ENCODE results near the gene GAD1.

GAD1 gene

DNA sequence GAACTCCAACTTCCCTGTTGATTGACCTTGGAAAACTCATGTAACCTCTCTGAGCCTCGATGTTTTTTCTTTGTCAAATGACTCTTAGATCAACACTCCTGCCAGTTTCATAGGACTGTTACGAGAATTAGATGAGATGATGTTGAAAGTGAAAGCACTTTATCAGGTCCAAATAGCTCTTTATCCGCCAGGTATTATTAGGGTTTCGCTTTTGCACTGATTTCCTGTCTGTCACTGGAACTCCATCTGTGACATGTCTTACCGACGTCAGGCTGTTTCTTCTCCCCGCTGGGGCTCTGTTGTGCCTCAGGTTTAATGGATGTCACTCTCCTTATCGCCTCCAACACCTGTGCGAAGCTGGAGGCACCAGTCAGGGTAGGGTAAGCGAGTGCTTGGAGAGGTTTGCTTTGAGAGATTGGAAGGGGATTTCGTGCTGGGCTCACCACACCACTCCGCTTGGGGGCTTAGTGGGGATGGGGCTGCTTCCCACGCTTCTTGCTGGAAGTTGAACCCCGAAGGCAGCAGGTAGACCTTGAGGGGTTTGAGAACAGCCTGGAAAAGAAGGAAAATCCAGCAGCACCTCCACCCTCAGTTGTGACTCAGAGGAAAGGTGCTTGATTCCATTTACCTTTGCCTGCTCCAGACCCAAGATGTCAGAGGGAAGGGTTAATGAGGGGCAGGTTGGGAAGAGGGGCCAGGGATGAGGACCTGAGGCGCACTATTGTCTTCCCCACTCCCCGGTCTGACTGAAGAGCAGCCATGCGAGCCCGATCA lies 4.3 kb downstream of the GAD1 start:
- TF ChIP-seq, protein P1, sequence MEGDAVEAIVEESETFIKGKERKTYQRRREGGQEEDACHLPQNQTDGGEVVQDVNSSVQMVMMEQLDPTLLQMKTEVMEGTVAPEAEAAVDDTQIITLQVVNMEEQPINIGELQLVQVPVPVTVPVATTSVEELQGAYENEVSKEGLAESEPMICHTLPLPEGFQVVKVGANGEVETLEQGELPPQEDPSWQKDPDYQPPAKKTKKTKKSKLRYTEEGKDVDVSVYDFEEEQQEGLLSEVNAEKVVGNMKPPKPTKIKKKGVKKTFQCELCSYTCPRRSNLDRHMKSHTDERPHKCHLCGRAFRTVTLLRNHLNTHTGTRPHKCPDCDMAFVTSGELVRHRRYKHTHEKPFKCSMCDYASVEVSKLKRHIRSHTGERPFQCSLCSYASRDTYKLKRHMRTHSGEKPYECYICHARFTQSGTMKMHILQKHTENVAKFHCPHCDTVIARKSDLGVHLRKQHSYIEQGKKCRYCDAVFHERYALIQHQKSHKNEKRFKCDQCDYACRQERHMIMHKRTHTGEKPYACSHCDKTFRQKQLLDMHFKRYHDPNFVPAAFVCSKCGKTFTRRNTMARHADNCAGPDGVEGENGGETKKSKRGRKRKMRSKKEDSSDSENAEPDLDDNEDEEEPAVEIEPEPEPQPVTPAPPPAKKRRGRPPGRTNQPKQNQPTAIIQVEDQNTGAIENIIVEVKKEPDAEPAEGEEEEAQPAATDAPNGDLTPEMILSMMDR (IDR thresholded peaks at IDR 0.05), result no peak
- H3K79me2 ChIP-seq, result peaks cover 6% of the 10 kb centered on the region
- no peaks in the 10 kb centered on the region for H3K27me3 ChIP-seq (ENCODE audit: control insufficient read depth, insufficient read depth, low read length)
- H3K9me3 ChIP-seq (ENCODE audit: control insufficient read depth, low read length), result no peaks in the 10 kb centered on the region
- H2AFZ ChIP-seq, result no peak overlapping the region
- H3K36me3 ChIP-seq (ENCODE audit: control insufficient read depth, insufficient read depth, low read length), result no peaks in the 10 kb centered on the region
- no peak overlapping the region for H3K27ac ChIP-seq
- peak overlapping the region; percentile 91 for H3K4me3 ChIP-seq (ENCODE audit: low read depth, low read length)
- H3K4me2 ChIP-seq (ENCODE audit: low read length), result peak overlapping the region; percentile 81
- H3K9ac ChIP-seq, result no peak overlapping the region
- H3K4me1 ChIP-seq, result peaks cover 5% of the 10 kb centered on the region

DNA sequence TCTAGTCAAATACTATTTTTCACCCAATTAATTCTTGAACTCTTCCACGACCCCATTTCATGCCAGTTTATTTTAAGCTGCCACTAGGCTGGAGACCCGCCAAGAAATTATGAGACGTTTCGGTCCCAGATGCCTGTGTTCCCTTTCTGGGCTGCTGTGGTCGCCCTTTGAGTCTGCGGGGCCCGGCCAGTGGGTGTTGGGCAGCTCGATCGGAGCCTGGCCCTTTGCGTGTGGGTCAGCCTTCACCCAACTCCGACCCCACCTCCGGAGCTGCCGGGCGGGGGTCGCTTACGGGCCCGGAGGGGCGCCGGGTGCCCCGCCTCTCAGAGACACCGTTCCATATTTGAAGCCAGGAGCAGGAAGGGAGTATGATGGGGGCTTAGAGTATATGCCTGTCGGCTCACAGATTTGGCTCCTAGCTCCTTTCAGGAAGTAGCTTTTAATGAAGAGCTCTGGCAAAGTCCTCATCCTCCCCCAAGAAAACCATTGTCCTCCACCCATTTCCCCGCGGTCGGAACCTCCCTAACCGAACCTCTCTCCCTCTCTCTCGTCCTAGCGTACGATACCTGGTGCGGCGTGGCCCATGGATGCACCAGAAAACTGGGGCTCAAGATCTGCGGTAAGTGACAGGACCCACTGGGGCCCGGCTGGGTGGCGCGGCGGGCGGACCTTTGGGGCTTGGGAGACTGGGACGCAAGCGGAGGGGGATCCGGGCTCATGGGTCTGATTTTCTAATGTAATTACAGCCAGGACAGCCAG lies 5.0 kb downstream of the GAD1 start:
- peak overlapping the region; percentile 91 for H3K4me3 ChIP-seq (ENCODE audit: low read depth, low read length)
- H3K27me3 ChIP-seq (ENCODE audit: control insufficient read depth, insufficient read depth, low read length), result no peaks in the 10 kb centered on the region
- no peak overlapping the region for H3K9ac ChIP-seq
- H2AFZ ChIP-seq, result no peak overlapping the region
- H3K4me2 ChIP-seq (ENCODE audit: low read length), result peak overlapping the region; percentile 81
- TF ChIP-seq, protein P1 (IDR thresholded peaks at IDR 0.05), result no peak
- peaks cover 5% of the 10 kb centered on the region for H3K4me1 ChIP-seq
- no peak overlapping the region for H3K27ac ChIP-seq
- peaks cover 6% of the 10 kb centered on the region for H3K79me2 ChIP-seq
- H3K36me3 ChIP-seq (ENCODE audit: control insufficient read depth, insufficient read depth, low read length), result no peaks in the 10 kb centered on the region
- no peaks in the 10 kb centered on the region for H3K9me3 ChIP-seq (ENCODE audit: control insufficient read depth, low read length)

DNA sequence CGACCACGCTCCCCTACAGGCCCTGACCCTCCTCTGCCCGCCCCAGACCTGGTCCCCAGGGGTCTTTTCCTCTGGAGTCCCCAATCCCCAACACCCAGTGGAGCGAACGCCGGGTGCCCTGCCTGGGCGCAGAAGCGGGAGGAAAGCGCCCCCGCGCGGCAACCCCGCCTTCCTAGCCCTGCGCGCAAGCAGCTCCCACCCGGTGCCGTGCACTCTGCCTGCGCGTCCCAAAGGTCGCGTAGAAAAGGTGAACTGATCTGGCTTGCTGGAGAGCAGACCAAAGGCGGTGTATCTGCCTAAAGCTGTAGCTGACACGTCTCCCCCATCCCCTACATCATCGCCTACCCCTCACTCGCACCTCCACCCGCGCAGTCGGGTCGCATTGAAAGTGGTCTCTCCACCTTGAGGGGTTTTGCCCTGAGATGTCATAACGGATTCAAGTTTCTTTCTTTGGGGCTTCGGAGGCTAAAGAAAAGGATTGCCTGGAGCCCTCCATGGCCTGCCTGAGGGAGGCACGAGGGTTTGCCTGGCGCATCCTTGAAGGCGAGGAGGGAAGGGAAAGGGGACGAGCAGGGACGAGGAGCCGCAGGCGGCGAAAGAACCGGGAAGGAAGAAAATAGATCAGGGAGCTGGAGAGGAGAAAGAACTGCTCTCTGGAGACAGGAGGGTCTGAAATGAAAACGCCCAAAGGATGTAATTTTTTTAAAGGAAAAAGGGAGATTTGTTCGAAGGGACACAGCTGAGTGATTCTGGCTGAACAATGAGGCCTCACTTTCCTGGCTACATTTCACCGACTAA lies 5.8 kb downstream of the GAD1 start:
- H3K4me3 ChIP-seq (ENCODE audit: low read depth, low read length), result peak overlapping the region; percentile 91
- TF ChIP-seq, protein P1 (IDR thresholded peaks at IDR 0.05), result no peak
- H3K27me3 ChIP-seq (ENCODE audit: control insufficient read depth, insufficient read depth, low read length), result no peaks in the 10 kb centered on the region
- peak overlapping the region; percentile 81 for H3K4me2 ChIP-seq (ENCODE audit: low read length)
- no peak overlapping the region for H2AFZ ChIP-seq
- H3K27ac ChIP-seq, result no peak overlapping the region
- H3K9ac ChIP-seq, result no peak overlapping the region
- peaks cover 6% of the 10 kb centered on the region for H3K79me2 ChIP-seq
- H3K4me1 ChIP-seq, result peaks cover 5% of the 10 kb centered on the region
- no peaks in the 10 kb centered on the region for H3K9me3 ChIP-seq (ENCODE audit: control insufficient read depth, low read length)
- no peaks in the 10 kb centered on the region for H3K36me3 ChIP-seq (ENCODE audit: control insufficient read depth, insufficient read depth, low read length)

DNA sequence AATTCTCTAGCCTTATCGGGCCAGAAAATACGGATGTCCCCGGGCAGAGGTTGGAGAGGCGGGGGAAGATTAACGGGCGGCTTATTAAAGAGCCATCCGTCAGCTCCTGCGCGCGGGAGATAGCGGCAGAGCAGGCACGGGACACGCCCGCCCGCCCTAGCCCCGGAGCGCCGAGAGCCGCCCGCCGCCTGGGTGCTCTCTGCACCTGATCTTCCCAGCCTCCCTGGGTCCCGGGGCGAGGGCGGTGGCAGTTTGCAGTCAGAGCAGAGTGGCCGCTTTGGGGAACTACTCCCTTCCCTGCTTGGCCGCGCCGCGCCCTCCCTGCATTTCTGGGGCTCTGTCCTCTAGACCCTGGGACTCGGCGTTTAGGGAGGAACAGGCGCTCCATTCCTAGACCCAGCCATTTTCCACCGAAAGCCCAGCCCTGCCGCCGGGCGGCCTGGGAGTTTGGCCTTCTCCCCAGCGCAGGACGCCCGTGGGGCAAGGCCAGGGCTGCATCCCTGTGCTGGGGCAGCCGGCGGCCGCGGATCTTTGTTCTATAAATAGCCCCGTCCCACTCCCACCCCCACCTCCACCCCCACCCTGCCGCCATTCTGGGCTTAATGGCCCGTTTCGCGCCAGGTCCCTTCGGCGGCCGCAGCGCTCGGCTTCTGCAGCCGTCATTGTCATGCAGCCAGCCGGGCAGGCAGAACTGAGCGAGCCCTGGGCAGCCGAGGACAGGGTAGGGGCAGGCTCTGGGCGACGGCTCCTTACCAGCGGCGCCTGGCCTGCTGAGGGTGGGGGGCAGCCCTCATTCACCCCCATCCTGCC lies 6.6 kb downstream of the GAD1 start:
- Histone ChIP-seq H3K36me3 (ENCODE audit: control insufficient read depth, insufficient read depth, low read length) (no peaks in the 10 kb centered on the region), H3K27me3 (ENCODE audit: control insufficient read depth, insufficient read depth, low read length) (no peaks in the 10 kb centered on the region), H3K4me3 (ENCODE audit: low read depth, low read length) (peak overlapping the region; percentile 91), H3K4me2 (ENCODE audit: low read length) (peak overlapping the region; percentile 81), H3K9ac (no peak overlapping the region), H3K79me2 (peaks cover 6% of the 10 kb centered on the region), H3K4me1 (peaks cover 5% of the 10 kb centered on the region), H3K9me3 (ENCODE audit: control insufficient read depth, low read length) (no peaks in the 10 kb centered on the region), H3K27ac (no peak overlapping the region), H2AFZ (no peak overlapping the region)
- TF ChIP-seq, protein P1 (IDR thresholded peaks at IDR 0.05), result no peak
